ENCODE results near the gene HNRNPLL. TPM values are rescaled to one million over a fixed set of nuclear protein-coding genes. Genes with fewer than 3 reads are reported as not detected.

The HNRNPLL gene
- total RNA-seq, 4 donors from 2014 or later = 47.3 to 79.1 (median 68.7) TPM

GRCh38 chr2:38529208-38529607 lies 73.5 kb downstream of the HNRNPLL start:
- no peak for ATAC-seq
- Histone ChIP-seq H3K27me3 (no peaks in the 10 kb centered on the region), H3K36me3 (no peaks in the 10 kb centered on the region), H3K4me1 (peaks cover 0 to 64% (median 5%) of the 10 kb centered on the region in 3 donors), H3K9me3 (no peaks in the 10 kb centered on the region), H3K4me3 (no peak overlapping the region), H3K27ac (no peak overlapping the region)
- TF ChIP-seq POLR2AphosphoS5 (IDR thresholded peaks at IDR 0.05) (no peak), CTCF (IDR thresholded peaks at IDR 0.05) (no peak), EP300 (IDR thresholded peaks at IDR 0.05) (no peak), POLR2A (IDR thresholded peaks at IDR 0.05) (no peak)
- WGBS, 2 donors (ENCODE audit: low coverage in 1 of 2) = 70 to 87% methylated on average over 2 to 8 of the region's 14 CpGs

- peaks cover 0 to 64% (median 5%) of the 10 kb centered on the region in 3 donors for H3K4me1 ChIP-seq
These were observed 74.2 kb downstream of the HNRNPLL start for GRCh38 chr2:38528534-38528933.

GRCh38 chr2:38528008-38528442 lies 74.7 kb downstream of the HNRNPLL start:
- Histone ChIP-seq H3K4me1 (peaks cover 0 to 64% (median 5%) of the 10 kb centered on the region in 3 donors), H3K27ac (peak overlapping the region; percentile 72 to 89 (median 86)), H3K4me3 (peak overlapping the region; percentile 56 to 58), H3K27me3 (no peaks in the 10 kb centered on the region), H3K9me3 (no peaks in the 10 kb centered on the region), H3K36me3 (no peaks in the 10 kb centered on the region)
- TF ChIP-seq CTCF (IDR thresholded peaks at IDR 0.05) (peak in 2 of 4 experiments; percentile 3 to 35), EP300 (IDR thresholded peaks at IDR 0.05) (no peak), POLR2AphosphoS5 (IDR thresholded peaks at IDR 0.05) (peak; percentile 8)
- ATAC-seq = peak; percentile 63
- 0 to 3% methylated on average over 5 to 13 of the region's 27 CpGs for WGBS, 2 donors (ENCODE audit: low coverage in 1 of 2)

More at GRCh38 chr2:38528534-38528933, 74.2 kb downstream of the HNRNPLL start:
- H3K4me3 ChIP-seq = peak overlapping the region; percentile 56 to 58
- peak overlapping the region; percentile 72 to 89 (median 86) for H3K27ac ChIP-seq
- WGBS, 2 donors (ENCODE audit: low coverage in 1 of 2) = 29% methylated on average over 4 to 5 of the region's 5 CpGs
- TF ChIP-seq CTCF (IDR thresholded peaks at IDR 0.05) (no peak), POLR2AphosphoS5 (IDR thresholded peaks at IDR 0.05) (no peak), POLR2A (IDR thresholded peaks at IDR 0.05) (no peak), EP300 (IDR thresholded peaks at IDR 0.05) (no peak)
- no peaks in the 10 kb centered on the region for H3K27me3 ChIP-seq
- no peaks in the 10 kb centered on the region for H3K36me3 ChIP-seq
- no peaks in the 10 kb centered on the region for H3K9me3 ChIP-seq
- ATAC-seq = no peak

- Histone ChIP-seq H3K4me3 (peak overlapping the region; percentile 56 to 58), H3K27me3 (no peaks in the 10 kb centered on the region), H3K27ac (peak overlapping the region; percentile 72 to 89 (median 86)), H3K9me3 (no peaks in the 10 kb centered on the region), H3K4me1 (peaks cover 0 to 66% (median 5%) of the 10 kb centered on the region in 3 donors), H3K36me3 (no peaks in the 10 kb centered on the region)
- TF ChIP-seq POLR2AphosphoS5 (IDR thresholded peaks at IDR 0.05) (no peak), CTCF (IDR thresholded peaks at IDR 0.05) (no peak), EP300 (IDR thresholded peaks at IDR 0.05) (no peak), POLR2A (IDR thresholded peaks at IDR 0.05) (no peak)
- 69 to 80% methylated on average over 5 of the region's 5 CpGs for WGBS, 2 donors (ENCODE audit: low coverage in 1 of 2)
- no peak for ATAC-seq
These were observed 75.3 kb downstream of the HNRNPLL start for GRCh38 chr2:38527338-38528007.

GRCh38 chr2:38526195-38526594 lies 76.5 kb downstream of the HNRNPLL start:
- peak overlapping the region in 2 of 4 donors; percentile 85 to 89 for H3K27ac ChIP-seq
- 42 to 80% methylated on average over 2 of the region's 2 CpGs for WGBS, 2 donors (ENCODE audit: low coverage in 1 of 2)
- no peak overlapping the region for H3K4me3 ChIP-seq
- TF ChIP-seq CTCF (IDR thresholded peaks at IDR 0.05) (no peak), POLR2AphosphoS5 (IDR thresholded peaks at IDR 0.05) (peak; percentile 20), EP300 (IDR thresholded peaks at IDR 0.05) (no peak)
- no peaks in the 10 kb centered on the region for H3K9me3 ChIP-seq
- no peaks in the 10 kb centered on the region for H3K36me3 ChIP-seq
- H3K27me3 ChIP-seq = no peaks in the 10 kb centered on the region
- H3K4me1 ChIP-seq = peaks cover 0 to 66% (median 5%) of the 10 kb centered on the region in 3 donors
- ATAC-seq = no peak

Data from gastroesophageal sphincter (tissue), 4 donors.